Activated T-cell treated with anti-CD3 and anti-CD28 coated beads for 1 hour (primary cell): Measurements from ENCODE around the gene HIKESHI.
"Not testable (repeated sequence)": the region's sequence is repeated elsewhere in the genome, so short reads cannot be mapped to it uniquely, and the experiment has no call there.

Experiments used
- DNase-seq: peaks from one replicate; pipeline ENCODE4 v3.0.0-alpha.2; 2020; ENCODE audit warnings: low read depth

Gene HIKESHI

GRCh38 chr11:86292912-86293616 is 9.0 kb upstream of the HIKESHI start:
- DNase-seq, result no peak

GRCh38 chr11:86294026-86294425 is 8.0 kb upstream of the HIKESHI start:
- no peak for DNase-seq

DNA sequence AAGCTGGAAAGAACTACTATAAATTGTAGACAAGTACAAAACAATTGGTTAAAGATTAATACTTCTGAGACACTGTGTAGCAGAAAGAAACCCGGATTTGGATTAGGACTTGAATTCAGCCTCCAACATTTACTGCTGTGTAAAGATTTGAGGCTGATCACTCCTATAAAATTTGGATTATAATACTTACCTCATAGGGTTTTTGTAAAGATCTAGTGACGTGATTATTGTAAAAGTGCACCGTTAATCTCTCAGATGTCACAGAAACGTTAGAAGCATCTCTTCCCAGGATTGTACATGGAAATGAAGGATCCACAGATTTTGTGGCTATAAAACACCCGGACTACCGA is 323 bp upstream of the HIKESHI start:
- no peak for DNase-seq

DNA sequence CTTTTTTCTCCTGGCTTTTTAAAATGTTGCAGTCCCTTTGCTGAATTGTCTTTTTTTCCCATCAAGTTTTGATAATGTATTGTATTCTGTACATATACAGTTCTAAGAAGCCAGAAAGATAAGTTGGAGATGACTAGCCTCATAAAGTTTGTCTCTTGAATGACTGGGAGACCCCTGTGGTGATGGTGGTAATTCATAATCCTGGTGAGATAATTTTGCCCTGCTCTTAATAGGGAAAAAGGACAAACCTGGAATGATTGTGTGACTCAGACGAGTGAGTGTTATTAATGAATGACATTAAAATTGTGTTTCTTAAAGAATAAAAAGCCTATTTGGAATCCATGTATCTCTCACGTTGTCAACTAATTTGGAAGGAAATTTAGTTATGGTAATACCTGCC is 1.2 kb downstream of the HIKESHI start:
- DNase-seq, result no peak

DNA sequence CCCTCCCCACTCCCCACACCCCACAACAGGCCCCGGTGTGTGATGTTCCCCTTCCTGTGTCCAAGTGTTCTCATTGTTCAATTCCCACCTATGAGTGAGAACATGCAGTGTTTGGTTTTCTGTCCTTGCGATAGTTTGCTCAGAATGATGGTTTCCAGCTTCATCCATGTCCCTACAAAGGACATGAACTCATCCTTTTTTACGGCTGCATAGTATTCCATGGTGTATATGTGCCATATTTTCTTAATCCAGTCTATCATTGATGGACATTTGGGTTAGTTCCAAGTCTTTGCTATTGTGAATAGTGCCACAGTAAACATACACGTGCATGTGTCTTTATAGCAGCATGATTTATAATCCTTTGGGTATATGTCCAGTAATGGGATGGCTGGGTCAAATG is 6.7 kb downstream of the HIKESHI start:
- not testable (repeated sequence) for DNase-seq

GRCh38 chr11:86313793-86314192 is 11.8 kb downstream of the HIKESHI start:
- no peak for DNase-seq

DNA sequence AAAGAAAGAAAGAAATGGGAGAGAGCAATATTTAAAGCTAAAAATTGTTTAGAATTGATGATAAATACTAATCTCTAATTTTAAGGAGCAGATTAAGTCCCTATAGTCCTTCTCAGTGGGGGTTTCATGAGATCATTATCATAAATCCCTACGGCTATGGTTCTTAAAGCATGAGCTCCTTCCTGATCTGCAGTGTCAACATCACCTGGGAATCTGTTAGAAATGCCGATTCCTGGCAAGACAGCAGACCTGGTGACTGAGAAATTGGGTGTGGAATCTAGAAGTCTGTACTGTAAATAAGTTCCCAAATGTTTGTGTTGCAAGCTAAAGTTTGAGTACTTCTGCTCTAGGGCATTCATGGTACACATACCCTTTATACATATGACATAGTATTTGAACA is 12.6 kb downstream of the HIKESHI start:
- DNase-seq, result no peak

DNA sequence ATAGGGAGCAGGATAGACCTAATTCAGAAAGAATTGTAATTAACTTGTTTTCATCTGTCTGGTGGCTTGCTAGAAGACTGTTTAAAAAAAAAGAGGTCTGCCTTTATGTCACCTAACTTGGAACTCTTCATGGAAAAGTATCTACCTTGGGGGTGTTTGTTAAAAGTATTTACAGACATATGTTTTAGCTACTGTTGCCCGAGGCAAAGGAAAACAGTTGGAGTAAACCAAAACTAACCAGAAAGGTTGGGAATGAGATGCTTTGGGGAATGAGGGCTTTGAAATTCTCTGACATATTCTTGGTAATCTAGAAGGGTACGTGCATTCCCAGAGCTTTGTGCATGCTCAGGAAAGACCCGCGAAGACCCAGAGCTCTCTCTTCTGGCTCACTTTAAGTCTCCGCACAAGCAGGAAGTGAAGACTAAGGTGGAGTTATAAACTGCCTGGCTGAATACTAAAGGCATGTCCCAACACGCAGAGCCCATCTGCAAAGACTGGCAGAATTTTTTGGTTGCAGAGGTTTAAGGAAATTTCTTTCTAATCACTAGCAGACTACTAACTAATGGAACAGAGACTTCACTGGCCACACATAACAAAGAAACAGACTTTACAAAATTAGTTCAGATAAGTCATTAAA is 33.2 kb downstream of the HIKESHI start:
- DNase-seq, result no peak

GRCh38 chr11:86337227-86337626 is 35.2 kb downstream of the HIKESHI start:
- DNase-seq, result no peak

DNA sequence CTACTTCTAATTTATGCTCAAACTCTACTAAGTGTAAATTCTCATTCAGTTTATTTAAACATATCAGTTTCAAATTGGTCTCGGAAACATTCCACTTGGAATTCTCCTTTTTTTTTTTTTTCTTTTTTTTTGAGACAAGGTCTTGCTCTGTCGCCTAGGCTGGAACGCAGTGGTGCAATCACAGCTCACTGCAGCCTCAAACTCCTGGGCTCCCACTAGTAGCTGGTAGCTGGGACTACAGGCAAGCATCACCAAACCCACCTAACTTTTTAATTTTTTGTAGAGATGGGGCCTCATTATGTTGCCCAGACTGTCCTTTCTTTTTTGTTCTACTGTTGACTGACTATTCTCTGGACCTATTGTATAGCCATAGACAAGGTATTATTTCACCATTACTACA is 39.3 kb downstream of the HIKESHI start:
- no peak for DNase-seq

DNA sequence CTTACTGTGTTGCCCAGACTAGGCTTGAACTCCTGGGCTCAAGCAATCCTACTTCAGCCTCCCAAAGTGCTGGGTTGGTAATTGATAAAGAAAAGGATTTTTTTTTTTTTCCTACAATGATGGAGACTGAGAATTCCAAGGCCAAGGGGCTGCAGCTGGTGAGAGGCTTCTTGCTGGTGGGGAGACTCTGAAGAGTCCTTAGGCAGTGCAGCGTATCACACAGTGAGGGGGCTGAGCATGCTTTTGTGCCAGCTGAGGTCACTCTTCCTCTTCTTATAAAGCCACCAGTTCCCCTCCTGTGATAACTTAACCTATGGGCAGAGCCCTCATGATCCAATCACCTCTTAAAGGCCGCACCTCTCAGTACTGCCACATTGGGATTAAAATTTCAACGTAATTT is 44.5 kb downstream of the HIKESHI start:
- DNase-seq, result no peak

GRCh38 chr11:86355256-86355655 is 53.2 kb downstream of the HIKESHI start:
- no peak for DNase-seq

DNA sequence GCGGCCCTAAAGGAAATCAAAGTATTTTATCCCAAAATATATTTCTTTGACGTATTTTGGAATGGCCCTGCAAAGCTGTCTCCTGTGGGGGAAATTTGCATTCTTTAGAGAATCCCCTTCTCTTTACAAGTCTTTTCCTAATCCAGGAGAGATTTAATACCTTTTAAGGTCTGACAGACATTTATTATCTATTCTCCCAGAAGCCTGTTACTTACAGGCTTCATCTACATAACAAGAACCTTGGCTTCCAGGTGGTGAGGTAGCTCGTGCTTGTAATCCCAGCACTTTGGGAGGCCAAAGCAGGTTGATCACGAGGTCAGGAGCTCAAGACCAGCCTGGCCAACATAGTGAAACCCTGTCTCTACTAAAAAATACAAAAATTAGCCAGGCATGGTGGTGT is 55.4 kb downstream of the HIKESHI start:
- not testable (repeated sequence) for DNase-seq

- DNase-seq, result no peak
Measured at GRCh38 chr11:86358720-86359119, 56.7 kb downstream of the HIKESHI start.

GRCh38 chr11:86360775-86361395 is 58.8 kb downstream of the HIKESHI start:
- DNase-seq, result no peak

DNA sequence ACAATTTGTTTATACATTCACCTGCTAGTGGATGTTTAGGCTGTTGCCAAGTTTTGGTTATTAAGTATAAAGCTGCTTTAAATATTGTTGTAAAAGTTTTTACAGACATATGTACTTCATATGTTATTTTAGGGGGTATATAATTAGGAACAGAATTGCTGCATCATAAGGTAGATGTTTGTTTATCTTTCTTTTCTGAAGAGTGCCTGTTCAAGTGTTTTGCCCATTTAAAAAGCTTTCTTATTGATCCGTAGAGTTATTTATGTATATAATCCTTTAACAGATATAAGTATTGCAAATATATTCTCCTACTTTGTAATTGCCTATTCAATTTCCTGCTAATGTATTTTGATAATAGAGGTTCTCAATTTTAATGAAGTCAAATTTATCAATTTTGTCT is 61.4 kb downstream of the HIKESHI start:
- DNase-seq, result no peak

DNA sequence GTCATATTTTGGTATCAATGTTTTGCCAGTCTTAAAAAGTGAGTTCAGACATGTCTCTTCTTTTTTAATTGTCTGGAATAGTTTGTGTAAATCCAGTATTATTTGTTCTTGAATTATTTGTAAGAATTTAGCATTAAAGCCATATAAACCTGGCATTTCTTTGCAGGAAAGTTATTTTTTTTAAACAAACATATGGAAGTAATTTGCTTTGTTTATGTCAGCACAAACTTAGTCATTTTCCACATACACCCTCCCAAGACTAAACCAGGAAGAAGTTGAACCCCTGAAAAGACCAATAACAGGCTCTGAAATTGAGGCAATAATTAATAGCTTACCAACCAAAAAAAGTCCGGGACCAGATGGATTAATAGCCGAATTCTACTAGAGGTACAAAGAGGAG is 63.5 kb downstream of the HIKESHI start:
- no peak for DNase-seq

- DNase-seq, result no peak
Measured at GRCh38 chr11:86369668-86370067, 67.6 kb downstream of the HIKESHI start.

DNA sequence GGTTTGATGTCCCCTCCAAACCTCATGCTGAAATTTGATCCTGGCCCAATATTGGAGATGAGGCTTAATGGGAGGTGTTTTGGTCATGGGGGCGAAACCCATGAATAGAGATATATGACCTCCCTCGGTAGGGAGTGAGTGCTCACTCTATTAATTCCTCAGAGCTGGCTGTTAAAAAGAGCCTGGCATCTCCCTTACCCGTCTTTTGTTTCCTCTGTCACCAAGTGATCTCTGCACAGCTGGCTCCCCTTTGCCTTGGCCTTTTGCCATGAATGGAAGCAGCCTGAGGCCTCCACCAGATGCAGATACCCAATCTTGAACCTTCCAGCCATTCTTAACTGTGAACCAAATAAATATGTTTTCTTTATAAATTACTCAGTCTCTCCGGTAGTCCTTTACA is 68.1 kb downstream of the HIKESHI start:
- DNase-seq, result no peak

DNA sequence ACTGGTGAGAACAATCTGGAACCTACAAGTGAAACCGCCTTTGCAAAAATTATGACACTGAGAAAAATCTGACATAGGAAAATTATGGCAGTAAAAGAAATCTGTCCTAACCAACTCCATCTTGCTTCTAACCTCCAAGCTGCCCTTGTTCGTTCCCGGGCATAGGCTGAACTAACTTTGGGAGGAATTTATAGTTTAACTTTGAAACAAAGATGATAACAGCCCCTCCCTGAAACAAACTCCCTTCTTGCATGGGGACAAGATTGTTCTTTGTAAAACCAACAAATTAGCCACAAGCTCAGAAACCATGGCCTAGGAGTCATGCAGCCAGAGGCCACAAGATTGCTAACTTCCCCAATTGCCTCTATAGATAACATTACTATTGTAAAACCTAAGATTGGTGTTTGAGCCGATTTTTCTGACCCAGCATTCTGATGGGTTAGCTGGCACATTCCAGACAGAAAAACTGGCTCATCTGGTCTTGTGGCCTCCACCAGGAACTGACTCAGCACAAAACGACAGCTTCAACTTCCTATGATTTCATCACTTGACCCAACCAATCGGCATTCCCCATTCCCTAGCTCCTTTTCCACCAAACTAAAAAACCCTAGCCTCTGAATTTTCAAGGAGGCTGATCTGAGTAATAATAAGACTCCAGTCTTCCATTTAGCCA is 69.0 kb downstream of the HIKESHI start:
- DNase-seq, result no peak

- no peak for DNase-seq
Measured at GRCh38 chr11:86372041-86372440, 70.0 kb downstream of the HIKESHI start.

DNA sequence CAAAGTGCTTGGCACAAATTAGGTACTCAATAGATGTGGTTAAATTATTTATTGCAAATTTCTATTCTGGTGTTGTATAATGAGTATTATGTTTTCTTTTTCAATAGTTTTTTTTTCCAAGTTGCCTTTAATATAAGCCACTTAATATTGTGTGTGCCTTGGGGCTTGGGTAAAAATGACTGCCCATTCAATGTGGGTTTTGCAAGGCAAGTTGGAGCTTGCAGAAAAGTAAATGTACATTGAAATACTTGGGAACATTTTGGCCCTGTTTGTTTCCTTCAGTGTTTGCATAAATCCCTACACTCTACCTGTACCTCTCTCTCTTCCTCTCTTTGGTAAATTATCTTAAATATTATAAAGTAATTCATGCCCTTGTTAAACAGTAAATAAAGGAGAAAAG is 70.5 kb downstream of the HIKESHI start:
- DNase-seq, result no peak

DNA sequence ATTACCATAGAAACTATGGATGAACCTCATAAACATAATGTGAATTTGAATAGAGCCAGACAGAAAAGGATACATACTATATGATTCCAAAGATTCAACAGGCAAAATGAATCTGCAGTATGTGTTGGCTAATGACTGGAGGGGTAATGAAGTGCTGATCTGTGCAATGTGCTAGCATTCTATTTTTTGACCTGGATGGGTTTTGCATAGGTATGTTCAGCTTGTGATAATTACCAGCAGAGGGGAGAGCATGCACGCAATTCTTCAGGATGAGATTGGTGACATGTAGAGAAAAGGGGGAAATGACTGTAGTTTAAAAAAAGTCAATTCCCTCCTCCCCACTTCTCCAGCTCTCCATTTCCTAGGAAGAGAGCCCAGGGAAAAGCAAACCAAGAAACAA is 72.0 kb downstream of the HIKESHI start:
- no peak for DNase-seq
